NCI-H2171 treated with DMSO at 0.1 percent for 48 hours (cell line): Measurements from ENCODE around the gene KIF12.

ENCODE experiments used
- DNase-seq: peaks from one replicate; lab custom pipeline; 2025; lab: John Stamatoyannopoulos, UW

Gene KIF12

DNA sequence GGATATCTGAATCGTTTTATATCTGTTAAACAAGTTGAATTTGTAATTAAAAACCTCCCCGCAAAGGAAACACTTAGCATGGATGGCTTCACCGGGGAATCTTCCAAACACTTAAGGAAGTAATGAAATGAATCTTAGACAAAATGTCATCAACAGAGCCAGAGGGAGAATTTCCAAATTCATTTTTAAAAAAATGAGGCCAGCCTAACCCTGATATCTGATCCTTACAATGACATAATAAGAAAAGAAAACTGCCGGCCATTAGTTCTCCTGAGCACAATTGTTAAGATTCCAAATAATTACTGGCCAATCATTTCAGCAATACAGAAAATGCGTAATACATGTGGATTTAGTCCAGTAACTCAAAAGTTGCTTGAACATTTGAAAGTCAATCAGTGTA lies 6.1 kb upstream of the KIF12 start:
- no peak for DNase-seq

DNA sequence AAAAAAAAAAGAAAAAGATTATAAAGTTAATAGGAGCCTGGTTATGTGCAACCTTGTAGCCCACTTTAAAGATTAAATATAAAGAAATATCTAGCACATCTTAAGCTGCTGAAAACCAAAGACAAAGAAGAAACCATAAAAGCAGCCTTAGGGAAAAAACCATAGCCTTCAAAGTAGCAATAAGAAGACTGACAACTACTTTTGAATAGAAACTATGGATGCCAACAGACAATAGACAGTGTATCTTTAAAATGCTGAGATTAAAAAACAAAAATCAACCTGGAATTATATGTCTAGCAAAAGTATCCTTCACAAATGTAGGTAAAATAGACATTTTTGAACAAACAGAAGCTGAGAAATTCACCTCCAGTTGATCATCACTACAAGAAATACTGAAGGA lies 3.4 kb upstream of the KIF12 start:
- DNase-seq: no peak

DNA sequence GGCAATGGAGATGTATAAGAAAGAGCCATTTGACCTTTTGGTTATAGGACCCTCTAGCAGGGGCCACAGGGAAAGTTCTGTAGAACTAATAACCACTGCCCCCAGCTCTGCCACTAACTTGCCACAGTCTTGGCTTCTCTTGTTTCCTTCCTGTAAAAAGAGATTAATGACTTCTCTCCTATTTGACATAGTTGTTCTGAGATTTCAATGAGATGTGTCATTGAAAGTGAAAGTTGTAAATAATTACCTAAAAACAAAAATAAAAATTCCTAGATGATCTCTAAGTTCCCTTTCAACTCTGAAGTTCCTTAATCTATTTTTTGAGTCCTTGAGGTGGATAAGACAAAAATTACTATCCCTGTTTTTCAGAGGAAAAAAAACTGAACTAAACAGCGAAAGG lies 1.4 kb upstream of the KIF12 start:
- no peak for DNase-seq

DNA sequence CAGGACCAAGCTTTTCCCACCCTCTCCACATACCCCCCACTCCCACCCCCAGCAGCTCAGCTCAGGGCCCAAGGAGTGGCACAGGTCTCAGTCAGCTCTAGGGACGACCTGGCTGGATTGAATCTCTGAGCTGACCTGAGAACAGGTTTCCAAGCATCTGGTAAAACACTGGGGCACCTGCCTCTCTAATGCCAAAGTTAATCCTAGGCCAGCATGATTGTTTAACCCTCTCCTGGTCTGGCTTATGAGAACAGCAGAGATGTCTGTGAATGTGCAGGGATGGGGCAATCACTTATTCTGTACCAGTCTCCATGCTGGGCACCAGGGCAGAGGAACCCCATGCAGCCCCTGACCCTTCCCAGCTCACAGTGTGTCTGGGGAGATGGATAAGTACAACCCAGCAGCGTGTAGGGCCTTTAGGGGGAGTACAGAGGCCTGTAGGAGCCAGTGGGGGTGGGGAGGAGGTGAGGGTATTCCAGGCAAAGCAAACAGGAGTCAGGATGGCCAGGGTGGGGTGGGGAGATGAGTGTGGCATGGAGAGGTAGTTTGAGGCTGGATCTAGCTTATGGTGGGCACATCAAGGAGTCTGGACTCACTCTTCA lies 678 bp upstream of the KIF12 start:
- DNase-seq: peak; percentile 89

DNA sequence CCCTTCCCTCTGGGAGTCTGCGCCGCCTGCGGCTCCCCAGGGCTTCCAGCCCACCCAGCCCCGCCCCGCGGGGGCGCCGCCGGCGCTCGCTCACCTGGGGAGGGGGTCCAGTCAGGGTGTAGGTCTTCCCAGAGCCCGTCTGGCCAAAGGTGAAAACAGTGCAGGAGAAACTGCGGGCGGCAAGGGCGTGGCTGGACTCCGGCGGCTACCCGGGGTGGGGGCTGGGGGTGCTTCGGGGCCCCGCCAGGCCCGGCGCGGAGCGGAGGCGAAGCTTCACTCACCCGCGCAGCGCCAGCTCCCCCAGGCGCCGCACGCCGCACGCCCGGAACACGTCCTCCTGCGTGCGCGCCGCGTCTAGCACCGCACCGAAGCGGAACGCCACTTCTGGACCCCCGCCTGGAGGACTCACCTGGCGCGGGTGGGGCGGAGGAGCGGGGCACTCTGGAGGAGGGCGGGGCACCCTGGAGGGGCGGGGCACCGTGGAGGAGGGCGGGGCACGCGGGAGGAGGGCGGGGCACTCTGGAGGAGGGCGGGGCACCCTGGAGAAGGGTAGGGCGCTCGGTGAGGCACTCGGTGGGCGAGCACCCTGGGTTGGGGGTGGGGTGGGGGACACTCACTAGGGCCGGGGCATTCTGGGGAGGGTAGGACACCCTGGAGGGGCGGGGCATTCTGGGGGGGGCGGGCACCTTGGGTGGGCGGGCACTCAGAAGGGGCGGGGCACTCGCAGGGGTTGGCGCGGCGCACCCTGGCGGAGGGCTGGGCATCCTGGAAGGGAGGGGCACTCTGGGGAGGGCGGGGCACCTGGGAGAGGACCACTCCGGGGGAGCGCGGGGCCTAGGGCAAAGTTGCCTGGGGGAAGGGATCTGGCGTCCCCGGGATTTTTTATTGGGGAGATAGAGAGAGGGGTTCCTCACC lies 814 bp downstream of the KIF12 start:
- peak; percentile 91 for DNase-seq

GRCh38 chr9:114097613-114098020 lies 1.5 kb downstream of the KIF12 start:
- DNase-seq: peak; percentile 58

- DNase-seq: no peak
Observed at GRCh38 chr9:114096866-114097612, 2.1 kb downstream of the KIF12 start.

DNA sequence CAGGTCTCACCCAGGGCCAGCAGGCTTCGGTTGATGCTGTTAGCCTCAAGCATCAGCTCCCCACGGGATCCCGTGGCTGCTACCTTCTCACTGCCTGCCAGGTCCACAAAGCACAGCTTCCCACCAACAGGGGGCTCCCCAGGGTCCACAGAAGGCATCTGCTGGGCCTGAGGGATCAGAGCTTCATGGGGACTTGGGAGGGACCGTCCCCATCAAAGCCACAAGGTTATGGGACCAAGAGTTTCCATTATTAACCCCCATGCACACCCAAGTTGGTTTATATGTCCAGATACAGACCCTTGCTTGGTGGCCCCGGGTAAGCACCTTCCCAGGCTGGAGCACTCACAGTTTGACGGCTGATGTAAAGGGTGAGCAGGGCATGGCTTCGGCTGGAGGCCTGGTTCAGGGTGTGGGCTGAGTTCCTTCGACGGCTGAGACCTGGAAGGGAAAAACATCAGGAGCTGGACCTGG lies 3.0 kb downstream of the KIF12 start:
- no peak for DNase-seq

GRCh38 chr9:114094971-114095370 lies 4.1 kb downstream of the KIF12 start:
- DNase-seq: no peak

DNA sequence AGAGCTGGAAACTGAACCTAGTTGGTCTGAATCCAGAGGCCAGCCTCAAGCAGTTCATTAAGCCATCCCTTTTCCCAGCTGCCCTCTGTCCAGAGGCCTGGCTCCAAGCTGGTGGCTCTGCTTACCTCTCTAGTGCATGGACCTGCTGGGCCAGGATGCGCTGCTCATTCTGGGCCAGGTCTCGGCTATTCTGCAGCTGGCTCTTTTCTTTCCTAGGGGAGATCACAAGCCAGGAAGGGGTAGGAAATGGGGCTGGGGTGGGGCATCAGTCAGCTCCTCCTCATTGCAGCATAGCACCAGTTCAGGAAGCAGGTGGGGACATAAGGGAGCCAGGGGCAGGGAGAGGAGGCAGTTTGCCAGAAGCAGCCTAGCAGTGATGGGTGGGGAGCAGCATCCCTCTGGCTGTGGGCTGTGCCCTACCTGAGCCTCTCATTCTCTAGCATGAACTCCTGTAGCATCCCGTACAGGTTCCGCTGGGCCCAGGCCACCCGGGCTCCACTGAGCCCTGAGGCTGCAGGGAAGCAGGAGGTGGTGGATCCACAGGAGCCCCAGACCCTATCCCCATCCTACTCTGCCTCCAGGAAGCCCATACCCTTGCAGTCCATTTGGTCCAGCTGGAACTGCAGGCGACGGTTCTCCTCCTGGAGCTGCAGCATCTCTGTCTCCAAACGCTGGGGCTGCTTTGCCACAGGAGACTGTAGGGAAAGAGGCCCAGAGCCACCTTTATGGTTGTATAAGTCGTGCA lies 5.2 kb downstream of the KIF12 start:
- DNase-seq: no peak

DNA sequence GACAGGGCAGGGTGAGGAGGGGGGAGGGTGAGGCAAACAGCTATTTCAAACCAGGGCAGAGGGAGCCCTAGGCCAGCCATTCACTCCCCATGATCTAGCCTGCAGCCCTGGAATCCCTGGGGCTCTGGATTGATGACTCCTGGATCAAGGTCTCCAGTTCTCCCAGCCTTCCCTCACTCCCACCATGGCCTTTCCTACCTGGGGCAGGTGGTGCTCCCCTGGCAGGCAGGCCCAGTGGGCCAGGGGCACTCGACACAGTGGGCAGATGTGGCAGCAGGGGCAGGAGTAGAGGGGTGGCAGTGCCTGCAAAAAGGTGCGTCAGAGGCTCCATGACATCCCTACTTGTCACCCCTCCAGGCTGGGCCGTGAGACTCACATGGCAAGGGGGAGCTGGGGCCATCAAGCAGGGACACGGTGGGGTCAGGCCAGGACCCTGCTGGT lies 6.0 kb downstream of the KIF12 start:
- DNase-seq: no peak

DNA sequence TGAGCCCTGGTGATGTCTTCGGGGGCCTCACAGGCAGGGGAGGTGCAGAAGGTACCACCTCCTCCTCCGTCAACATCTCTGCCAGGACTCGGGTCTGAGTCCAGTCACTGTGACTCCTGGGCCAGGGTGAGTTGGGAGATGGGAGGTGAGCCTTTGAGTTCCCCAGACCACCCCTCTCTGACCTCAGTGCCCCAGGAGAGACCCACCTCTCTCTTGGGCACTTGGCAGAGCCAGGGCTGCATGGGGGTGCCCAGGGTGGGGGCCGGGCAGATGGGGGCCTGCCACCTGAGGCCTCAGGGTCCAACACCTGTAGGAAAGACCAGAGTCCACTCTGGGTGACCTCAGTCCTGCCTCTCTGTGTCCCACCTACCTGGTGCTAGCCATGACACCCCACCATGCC lies 6.8 kb downstream of the KIF12 start:
- no peak for DNase-seq

GRCh38 chr9:114091711-114092110 lies 7.4 kb downstream of the KIF12 start:
- DNase-seq: no peak

DNA sequence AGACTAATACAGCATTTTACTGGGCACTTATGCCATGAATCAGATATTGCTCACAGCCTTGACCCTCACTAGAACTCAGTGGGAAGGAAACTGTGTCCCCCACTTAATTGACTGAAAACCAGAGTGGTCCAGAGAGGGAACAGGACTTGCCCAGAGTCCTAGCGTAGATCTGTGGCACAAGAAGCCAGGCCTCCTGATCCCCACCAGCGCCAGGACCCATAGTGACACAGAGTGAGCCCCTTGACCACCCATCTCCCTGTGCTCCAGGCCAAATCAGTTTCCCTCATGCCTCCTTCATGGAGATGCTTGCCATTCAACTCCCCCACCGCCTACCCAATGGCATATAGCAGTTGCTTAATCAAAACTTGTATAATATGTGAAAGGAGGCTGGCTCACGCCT lies 8.3 kb downstream of the KIF12 start:
- DNase-seq: no peak

DNA sequence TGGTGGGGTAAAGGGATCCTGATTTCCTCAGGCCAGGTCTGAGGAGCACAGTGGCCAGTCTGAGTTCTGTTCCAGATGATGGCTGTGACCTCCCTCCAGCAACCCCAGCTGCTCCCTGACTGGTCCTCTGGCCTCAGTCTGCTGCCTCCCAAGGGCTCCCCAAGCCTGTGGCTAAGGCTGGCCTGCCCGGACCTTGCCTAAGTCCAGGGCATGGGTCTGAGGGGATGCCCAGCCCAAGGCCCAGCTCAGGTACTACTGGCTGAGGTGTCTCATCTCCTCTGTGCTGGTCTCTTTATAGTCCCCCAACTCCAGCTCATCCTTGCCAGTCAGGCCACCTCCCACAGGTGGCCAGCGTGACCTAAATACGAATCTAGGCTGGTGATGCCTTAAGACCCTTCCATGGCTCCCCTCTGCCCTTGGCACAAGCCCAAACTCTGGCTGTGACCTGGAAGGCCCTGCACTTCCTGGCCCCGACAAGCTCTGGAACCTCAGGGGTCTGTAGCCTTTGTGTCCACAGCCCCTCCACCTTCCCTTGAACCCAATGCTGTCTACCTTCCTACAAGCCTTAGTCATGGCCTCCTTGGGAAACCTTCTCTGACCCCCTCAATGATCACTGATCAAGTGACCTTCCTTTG lies 9.8 kb downstream of the KIF12 start:
- DNase-seq: no peak

DNA sequence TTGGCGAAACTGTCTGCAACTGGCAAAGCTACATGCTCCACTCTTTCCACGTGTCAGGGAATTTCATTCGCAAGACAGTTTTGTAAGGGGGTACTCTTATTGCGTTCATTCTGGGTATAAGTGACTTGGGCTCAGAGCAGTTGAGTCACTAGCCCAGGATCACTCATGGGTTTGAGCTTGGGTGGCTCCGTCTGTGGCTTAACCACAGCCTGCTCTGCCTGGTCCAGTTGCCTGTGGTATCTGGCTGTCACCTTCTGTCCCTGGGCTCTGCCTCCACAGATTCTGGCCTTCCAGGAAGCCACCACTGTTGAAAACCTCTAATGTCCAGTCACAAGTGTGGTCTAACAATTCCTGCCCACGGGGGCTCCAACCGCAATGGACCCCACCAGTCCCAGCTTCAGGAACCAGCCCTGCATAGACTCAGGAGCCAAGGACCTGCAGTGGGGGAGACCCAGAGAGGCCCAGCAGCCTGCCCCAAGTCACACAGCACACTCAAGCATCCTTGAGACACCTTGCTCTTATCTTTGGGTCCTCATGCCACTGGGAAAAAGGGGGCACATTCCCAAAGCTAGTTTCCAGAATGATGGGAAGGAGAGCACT lies 10.4 kb downstream of the KIF12 start:
- DNase-seq: no peak

DNA sequence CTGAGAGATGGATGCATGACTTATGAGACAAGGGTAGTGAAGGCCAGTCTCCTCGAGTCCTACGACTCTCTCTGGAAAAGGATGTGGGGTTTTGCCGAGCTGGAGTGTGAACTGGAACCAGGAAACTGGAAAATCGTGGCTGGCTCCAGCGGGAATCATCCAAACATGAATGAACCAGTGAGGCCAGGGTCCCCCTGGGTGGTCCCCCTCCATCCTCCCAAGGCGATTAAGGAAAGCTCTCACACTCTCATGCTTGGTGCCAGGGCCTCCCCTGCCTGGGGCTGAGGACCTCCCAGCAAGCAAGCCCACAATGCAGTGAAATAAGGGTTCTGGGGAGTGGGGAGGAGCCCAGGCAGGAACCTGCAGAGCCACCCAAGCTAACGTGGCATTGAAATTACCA lies 11.4 kb downstream of the KIF12 start:
- DNase-seq: no peak

DNA sequence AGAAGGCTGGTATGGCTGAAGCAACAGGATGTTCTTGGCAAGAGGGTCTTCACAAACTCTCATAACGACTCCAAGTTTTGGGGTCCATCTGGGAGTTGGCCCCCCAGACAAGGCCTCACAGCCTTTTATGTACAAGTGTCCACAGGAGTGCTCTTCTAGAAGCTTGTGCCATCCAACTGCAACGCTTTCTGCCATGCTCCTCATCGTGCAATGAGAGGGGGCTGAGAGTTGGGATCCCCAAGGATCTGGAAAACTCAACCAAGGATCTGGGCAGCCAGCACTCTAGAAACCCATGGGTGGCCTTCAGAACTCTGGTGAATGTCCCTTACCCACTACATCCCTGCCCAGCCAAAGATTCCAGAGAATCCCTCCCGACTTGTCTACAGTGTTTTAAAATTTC lies 12.5 kb downstream of the KIF12 start:
- no peak for DNase-seq

DNA sequence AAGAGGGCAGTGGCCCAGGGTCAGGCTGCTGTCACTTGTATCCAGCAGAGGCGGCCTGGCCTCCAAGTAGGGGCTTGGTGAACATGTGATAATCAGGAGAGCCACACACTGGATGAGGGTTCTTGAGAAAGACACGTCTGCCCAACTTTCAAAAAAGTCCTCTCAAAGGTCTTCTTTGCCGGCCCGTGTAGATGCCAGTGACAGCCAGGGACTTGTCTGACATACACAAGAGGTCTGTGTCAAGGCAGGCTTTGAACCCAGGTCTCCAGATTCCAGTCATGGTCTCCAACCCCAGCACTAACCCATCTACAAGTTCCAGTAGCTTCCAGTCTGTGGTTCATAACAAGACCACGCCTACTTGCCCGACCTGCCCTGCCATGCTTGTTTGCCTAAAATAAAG lies 13.1 kb downstream of the KIF12 start:
- no peak for DNase-seq

DNA sequence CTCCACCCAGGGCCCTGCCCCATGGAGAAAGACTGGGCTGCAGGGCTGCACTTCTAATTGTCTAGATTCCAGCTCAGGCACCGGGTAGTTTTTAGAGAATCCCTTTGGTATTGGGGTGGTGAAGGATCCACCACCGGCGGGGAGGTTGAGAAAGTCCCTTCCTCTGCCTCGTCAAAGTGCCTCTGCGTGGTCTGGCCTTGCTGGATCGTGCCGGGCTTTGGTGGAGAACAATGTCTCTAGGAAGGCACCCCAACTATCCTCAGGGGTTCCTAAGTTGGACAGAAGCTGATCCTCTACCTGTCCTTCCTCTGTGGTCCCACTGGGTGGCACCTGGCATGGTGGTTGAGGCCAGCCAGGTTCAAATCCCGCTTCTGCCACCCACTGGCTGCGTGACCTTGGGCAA lies 13.7 kb downstream of the KIF12 start:
- no peak for DNase-seq
